GM10847 (cell line): ENCODE results near the gene DRC3.

Experiments used
- POLR2A ChIP-seq: IDR thresholded peaks from 2 replicates; pipeline ENCODE4 v1.6.1; 2011; ENCODE audit not compliant: insufficient read length; ENCODE audit errors: extremely low read depth

Gene DRC3

DNA sequence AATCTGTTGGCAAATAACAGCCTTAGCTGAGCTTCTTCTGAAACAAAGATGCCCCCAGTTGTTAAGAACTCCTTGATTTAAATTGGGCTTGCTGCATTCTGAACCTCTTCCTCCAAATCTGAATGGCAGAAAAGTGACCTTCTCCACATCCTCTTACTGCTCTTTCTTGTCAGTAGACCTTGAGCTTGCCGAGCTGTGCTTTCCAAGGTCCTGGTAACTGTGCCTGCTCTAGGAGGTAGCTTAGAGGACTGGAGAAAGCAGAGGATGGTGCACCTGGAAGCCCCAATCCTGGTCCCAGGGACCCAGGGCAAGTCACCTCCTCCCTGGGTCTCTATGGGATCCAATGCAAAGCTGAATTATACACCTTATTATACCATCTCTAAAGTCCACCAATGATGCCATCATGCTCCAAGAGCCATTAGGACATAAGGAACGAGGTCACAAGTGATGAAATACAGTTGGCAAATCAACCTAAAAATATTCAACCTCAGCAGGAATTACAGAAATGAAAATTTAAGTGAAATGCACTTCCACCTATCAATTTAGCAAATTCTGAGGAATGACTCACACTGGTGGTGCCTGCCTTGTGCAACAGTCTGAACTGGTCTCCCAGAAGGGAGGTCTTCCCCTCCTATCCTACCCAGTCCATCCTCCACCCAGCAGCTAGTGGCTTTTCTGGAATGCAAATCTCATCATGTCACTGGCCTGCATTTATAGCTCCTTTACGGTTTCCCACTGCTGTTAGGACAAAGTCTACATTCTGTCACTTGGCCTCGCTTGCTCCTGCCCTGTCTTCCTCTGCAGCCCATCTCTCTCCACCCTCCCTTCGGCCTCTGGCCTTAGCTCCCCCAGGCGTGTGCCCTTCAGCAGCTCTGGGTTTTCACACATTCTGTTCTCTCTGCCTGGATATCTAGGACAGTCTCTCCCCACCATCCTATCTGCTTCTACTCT, 37.1 kb upstream of the DRC3 start:
- TF ChIP-seq POLR2A: no peak

DNA sequence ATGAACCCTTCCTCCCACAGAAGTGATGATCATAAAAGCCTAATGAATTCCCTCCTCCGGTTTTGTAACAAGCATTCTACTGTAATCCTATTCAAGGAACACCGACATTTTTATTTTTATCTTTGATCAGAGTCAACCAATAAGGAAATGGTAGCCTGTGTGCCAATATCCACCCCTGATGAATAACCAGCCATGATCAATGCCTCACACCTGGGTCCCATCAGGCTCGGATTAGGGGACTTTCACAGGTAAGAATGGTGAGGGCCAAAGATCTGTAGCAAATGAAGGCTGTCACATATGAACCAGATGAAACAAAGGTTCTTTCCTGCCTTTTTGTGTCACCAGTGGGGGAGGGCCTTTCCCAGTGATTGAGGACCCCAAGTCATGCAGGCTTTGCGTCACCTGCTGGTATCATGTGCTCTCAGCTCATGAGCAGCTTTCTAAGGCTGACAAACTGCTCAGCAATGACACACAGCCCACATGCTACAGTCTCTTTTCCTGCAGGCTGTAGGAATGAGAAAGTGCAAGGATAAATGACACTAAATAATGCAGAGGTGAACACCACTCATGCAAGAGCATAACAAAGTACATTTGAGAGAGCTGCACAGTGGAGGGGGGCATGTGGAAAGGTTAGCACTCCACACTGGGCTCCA, 35.3 kb upstream of the DRC3 start:
- TF ChIP-seq POLR2A: no peak

DNA sequence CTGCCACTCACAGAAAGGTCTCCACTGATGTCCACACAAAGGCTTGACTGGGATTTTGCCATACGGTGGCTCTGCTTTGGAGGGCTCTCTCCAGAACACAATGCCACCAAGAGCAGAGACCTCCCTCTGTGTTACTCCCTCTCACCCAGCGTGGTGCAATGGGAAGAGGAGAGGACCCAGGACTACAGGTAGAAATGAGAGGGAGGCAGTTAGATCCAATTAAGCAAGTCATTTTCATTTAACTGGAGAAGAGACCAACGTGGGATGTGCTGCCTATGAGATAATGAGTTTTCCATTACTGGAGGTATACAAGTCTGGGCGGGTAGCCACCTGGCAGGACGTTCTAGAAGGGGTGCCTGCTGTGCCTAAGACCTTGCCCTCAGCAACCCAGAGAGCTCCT, 34.7 kb upstream of the DRC3 start:
- no peak for TF ChIP-seq POLR2A

DNA sequence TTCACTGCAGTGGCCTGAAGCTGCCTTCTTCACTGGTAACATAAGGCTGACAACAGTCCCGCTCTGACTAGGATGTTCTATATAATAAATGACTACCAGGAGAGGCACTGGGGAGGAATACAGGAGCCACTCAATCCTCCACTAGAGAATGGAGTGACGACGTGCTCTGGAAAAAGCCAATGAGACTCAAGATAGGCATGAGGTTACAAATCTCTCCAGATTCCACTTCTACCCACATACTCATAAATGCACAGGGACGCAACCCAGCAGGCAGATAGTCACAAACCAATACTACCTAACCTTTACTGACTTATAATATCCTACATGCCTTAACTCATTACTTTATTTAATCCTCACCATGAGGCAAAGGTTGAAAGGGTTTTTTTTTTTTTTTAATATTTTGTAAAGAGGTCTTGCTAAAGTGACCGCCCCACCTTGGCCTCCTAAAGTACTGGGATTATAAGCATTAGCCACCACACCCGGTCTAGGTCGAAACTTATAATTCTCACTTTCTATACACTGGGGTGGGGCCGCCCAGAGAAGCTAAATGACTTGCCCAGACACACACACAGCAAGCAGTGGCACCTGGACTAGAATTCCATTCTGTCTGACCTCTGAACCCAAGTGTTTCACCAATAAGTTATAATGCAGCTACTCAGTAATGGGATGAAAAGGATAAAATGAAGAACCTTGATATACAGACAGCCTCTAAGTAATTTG, 34.1 kb upstream of the DRC3 start:
- TF ChIP-seq POLR2A: no peak

DNA sequence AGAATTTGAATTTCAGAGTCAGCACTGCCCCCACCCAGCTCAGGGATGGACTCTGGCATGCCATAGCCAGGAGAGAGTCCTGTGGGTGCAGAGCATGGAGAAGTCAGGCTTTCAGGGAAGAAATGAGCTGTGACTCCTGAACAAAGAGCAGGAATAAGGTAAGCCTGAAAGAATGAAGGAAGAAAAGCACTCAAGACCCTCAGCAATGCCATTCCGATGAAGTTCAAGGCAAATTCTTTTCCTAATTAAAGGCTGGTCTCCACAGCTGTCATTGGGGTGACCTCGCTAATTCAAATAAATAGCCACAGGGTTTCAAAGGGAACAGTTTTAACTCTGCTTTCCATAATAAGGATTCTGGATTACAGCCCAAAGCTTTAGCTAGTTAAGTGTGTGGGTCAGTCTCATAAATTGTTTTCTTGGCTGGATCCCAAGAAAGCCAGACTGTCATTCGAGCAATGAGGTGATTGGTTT, 32.2 kb upstream of the DRC3 start:
- TF ChIP-seq POLR2A: no peak

DNA sequence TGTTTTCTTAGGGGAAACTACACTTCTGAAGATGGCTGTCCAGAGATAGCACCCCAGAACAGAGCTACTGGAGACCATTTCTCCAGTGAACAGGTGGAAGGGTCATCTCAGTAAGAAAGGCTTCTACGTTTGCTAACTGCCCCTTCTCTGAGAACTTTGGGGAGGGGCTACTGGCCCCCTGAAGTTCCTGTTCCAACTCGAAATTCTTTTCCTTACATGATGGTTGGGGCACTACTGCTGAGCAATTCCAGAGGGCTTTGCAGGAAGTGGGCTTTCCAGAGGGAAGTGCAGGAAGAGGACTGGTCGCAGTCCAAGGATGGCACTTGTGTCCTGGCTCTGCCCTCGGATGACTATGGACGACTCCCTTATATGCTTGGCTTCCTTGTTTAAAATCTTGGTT, 31.6 kb upstream of the DRC3 start:
- TF ChIP-seq POLR2A: no peak

DNA sequence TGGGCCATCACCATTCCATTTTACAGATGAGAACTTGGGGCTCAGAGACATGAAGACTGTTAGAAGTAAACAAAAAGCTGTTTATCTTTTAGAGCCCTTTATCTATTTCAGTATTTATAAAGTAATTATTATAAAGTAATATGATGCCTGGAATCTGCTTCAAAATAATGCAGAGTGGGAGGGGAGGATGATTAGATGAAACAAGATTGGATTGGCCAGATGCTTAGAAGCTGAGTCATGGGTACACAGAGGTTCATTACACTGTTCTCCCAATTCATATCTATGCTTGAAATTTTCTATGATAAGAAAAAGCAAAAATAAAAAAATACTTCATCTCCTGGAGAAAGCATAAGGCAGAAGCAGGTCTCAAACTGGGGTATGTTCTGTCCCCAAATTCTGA, 29.8 kb upstream of the DRC3 start:
- no peak for TF ChIP-seq POLR2A

DNA sequence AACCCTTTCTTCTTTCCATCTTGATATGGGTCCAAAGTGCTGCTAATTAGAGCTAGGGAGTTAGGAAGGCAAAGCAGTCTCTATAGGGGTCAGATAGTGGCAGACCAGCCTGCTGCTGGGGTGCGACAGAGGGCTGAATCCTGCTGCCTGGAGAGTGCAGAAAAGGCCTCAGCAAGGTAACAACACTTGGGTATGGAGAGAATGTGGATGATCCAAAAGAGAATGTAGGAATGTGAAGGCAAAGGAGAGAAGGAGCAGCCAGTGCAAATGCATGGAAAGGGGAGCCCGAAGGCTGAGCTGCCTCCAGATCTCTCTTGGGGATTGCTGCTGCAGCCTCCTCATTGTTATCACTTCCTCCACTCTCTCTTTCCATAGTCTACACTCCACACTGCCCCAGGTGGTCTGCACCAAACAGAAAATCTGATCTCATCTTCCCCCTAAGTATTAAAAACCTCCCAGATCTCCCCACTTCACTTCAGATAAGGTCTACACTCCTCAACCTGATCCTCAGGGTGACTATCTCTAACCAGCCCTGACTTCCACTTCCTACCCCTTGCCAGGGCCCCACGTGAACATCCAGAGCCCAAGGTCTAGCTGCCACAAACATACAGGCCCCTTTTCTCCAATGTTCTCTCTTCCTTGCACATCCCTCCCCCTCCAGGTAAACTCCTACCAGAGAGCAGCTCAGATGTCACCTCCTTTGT, 29.2 kb upstream of the DRC3 start:
- no peak for TF ChIP-seq POLR2A

DNA sequence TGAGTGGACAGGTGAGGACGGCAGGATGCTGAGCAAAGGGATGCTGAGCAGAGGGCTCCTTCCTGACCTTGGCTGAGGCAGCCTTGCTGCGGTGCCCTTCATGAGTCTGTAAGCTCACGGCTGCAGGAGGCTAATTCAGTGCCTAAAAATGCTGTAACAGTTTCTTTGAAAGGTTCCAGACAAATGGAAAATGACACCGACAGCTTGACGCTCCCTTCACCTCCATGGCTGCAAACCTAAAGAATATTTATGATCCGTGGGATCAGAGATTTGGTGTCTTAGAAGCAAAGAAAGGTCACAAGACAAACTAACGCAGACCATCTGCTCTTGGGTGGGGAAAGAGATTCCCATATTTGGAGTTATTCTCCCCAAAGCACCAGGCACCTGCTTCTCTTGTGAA, 28.4 kb upstream of the DRC3 start:
- TF ChIP-seq POLR2A: no peak

DNA sequence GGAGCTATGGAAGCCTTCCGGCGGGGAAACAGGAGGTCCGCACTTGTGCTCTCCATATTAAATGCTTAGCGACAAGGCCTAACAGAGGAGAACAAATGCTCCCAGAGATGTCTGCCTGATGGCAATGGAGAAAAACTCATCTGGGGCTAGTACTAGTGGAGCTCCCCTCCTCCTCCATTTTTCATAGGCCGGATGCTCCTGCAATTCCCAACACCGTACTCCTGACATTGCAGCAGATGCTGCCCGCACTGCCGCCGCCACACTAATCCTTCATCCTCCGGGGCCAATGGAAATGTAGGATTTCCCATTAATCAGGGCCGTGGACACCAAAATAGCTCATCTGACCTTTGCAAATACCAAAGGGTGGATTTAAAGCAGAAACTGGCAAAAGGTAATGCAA, 27.9 kb upstream of the DRC3 start:
- no peak for TF ChIP-seq POLR2A

DNA sequence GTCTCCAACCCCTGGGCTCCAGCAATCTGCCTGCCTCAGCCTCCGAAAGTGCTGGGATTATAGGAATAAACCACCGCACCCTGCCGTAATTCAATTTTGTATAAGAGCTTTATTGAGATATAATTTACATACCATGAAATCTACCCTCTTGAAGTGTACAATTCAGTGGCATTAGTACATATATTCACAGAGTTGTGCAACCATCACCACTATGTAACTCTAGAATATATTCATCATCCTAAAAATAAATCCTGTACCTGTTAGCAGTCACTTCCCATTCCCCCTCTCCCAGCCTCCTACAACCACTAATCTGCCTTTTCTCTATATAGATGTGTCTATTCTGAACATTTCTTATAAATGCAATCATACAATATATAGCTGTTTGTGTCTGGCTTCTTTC, 26.6 kb upstream of the DRC3 start:
- TF ChIP-seq POLR2A: no peak

DNA sequence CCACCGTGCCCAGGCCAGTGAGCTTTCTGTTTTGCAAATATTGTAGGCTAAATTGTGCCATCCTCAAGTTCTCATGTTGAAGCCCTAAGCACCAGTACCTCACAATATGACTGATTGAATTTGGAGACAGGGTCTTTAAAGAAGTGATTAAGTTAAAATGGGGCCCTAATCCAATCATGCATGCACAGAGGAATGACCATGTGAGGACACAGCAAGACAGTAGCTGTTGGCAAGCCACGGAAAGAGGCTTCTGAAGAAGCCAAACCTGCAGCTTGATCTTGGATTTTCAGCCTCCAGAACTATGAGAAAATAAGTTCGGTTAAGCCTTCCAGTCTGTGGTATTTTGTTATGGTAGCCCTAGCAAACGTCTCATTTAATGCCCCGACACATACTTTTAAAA, 25.4 kb upstream of the DRC3 start:
- TF ChIP-seq POLR2A: no peak

DNA sequence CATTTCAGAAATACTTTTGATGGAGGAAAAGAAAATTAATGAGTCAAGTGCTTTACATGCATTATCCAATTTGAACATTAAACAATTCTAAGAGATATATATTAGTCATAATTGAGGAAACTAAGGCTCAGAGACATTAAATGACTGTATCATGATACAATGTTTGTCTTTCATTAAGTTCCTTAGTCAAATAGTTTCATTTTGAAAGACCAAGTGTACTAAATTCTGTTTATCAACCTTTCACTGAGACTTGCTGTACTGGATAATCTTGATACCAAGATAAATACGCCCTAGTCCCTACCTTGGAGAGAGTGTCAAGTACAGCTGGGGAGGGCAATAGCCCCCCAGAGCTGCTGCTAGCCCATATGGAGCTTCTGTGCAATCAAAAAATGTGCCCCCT, 24.7 kb upstream of the DRC3 start:
- TF ChIP-seq POLR2A: no peak

DNA sequence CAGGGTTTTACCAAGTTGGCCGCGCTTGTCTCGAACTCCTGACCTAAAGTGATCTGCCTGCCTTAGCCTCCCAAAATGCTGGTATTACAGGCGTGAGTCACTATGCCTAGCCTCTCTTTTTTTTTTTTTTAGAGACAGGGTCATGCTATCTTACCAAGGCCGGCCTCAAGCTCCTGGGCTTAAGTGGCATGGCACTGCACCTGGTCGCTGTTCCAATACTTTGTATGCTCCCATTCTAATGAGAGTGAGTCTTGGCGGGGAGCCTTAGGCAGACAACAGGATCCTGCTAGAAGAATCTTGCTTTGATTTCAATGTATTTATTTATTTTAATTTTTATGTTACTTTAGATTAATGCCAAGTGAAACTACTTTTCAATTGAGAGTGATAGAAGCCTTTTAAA, 22.3 kb upstream of the DRC3 start:
- no peak for TF ChIP-seq POLR2A

DNA sequence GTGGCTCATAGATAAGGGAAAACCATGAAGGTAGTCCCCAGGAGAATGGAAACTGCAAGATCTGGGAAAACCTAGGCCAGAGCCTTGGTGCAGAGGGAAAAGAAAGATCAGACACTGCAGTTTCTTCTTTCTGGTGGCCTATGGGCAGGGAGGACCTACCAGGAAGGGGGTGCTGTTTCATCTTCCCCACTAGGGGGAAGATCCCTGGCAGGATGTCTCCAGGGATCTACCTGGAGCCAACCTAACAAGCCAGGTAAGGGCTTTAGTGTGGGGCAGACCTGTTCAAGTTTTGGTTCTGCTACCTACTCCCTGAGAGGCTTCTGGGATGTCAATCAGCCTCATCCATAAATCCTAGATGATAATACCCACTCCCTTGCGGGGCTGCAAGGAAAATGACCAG, 21.9 kb upstream of the DRC3 start:
- TF ChIP-seq POLR2A: no peak
